ENCODE results near the gene CDK4.

CDK4 gene

DNA sequence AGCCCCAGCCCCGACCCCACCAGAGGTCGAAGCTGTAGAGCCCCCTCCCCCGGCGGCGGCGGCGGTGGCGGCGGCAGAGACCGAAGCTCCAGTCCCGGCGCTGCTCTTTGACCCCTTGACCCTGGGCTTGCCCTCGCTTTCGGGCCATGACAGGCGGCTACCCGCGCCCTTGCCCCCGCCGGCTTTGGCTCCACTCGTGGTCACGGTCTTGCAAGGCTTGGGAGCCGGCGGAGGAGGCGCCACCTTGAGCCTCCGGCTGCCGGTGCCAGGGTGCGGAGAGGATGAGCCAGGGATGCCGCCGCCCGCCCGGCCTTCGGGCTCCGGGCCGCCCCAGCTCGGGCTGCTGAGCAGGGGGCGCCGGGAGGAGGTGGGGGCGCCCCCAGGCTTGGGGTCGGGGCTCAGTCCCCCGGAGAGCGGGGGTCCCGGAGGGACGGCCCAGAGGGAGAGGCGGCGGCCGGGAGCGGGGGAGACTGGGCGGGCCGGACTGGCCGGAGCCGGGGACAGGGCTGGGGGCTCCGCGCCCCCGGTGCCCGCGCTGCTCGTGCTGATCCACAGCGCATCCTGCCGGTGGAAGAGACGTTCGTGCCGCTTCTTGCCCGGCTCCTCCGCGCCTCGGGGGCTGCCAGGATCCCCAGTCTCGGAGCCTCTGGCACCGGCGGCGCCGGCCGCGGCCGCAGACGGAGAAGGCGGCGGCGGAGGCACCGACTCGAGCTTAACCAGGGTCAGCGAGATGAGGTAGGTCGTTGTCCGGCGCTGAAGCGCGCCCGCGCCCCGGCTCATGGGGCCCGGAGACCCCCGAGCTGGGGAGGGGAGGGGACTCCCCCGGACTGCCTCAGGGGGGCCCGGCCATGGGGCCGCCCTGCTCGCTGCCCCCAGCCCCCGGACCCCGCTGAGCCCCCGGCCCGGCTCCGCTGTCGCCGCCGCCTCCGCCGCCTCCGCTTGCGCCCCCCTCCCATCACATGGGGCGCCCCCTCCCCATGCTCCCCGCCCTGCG is 14.3 kb downstream of the CDK4 start:
- no peak for DNase-seq (ENCODE audit: low read depth)

DNA sequence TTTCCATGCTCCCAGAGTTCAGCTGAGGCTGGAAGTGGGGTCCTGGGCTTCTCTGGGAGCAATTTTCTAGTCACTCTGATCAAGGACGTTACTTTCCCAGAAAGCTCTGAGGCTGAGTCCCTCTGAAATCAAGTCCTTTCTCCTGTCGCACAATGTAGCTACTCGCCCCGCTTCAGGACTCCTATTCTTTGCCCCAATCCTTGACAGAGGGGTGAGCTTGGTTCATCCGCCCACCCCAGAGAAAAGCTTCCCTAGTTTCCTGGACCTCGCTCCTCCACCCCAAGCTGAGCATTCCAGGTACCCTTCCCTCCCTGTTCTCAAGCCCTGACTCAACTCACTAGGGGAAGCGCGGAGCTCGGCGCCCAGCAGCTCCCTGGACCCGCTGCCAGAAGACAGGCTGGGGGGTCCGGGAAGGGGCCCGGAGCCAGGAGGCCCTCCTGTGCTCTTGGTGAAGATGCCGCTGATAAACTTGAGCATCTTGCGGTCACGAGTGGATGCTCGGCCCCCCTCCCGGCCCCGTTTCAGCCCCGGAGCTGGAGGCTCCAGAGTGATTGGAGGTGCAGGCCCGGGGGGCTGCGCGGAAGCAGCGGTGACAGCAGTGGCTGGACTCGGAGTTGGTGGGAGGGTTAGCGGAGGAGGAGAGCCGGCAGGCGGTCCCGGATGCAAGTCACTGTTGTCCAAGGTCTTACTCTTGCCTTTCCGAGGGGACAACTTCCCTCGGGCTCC is 15.2 kb downstream of the CDK4 start:
- DNase-seq (ENCODE audit: low read depth), result no peak

DNA sequence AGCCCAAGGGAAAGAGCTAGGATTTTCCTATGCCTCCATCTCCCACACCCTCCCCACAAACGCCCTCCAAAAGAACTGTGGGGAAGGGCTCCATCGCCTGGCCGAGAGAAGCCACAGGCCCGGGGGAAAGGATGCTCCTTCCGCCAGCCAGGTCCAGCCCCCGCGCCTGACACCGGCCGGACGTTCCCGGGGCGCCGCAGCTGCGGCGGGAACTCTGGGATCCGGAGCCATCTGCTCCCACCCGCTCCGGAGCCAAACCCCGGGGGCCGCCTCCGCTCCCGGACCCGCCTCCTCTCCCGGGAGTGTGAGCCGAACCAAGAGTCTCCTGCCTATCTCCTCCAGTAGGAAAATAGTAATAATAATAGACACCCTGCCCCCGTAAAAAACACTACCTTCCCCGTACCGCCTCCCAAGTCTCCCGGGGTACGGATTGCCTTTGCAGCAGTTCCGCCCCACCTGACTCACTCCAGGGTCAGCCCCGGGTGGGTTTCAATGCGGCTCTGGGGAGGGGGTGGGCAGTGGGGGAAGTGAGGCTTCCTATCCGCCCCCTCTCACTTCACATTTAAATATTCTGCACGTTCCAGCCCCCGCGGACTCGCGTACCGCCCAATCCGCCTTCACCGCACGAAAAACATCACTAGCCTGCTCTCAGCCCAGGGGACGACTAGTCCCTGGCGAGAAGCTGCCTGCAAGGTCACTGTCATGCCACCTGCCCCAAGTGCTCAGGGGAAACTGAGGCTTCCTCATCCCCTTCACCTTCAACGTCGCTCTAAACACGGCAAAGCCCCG is 16.0 kb downstream of the CDK4 start:
- DNase-seq (ENCODE audit: low read depth), result no peak

DNA sequence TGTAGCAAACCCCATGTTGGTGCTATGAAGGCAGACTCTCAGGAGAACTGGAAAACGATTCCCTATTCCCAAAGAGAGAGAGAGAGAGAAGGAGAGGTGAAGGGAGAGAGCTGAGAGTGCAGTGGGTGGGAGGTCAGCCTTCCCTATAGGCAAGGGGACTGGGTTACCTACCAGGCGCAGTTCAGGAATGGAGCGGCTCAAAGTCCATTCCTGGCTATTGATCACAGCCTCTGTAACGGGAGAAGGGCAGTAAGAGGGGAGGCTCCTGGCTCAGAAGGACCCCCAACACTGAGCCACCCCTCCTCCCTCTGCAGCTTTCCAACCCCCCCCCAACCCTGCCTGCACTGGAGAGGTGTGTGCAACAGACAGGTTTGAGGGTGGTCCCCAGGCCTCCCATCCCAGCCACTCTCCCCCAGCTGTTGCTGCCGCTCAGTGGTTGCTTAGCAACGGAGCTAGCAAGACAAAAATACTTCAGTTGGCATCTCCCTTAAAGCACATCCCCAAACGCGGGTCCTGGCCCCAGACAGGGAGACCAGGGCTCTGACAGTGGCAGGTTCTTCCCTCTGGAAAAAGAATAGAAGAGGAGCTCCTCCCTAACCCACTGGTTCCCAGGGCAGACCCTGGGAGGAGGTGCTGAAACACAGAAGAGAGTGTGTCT is 16.8 kb downstream of the CDK4 start:
- DNase-seq (ENCODE audit: low read depth), result no peak

- no peak for DNase-seq (ENCODE audit: low read depth)
Observed at GRCh38 chr12:57734591-57734990, 17.5 kb downstream of the CDK4 start.

GRCh38 chr12:57733928-57734327 is 18.2 kb downstream of the CDK4 start:
- DNase-seq (ENCODE audit: low read depth), result no peak

DNA sequence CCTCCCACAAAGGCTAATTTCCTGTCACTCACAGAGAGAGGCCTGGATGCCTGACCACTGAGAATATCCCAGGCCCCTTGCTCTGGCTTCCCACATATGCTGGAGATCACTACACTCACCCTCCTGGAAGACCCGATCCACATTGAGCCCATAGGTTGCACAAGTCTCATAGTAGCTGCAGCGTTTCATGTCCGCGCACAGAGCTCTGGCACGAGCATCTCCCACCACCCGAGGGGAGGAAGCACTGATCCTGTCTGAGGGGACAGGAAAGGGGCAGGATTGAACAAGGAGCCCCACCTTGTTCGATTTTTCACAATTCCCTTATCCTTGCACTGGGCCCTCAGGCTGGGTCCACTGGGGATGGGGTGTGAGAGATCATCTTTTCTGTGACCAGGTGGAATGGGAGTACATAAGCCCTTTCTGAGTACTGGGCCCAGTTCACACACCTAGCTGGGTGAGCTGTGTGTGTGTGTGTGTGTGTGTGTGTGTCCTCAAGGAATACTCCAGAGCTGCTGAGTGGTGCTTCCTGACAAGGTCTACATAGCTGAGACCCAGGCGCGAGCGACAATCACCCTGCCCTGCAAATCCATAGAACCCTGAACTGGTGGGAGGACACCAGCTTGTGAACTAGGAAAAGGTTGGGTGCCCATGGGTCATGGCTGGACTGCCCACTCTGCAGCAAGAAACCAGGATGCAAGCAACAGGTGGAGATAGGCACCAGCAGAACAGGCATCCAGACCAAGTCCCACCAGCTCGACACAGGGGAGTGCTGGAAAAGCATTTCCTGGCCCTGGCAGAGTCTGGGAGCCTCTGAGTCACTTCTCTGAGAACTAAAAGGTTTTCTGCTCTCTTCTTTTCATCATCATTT is 19.1 kb downstream of the CDK4 start:
- DNase-seq (ENCODE audit: low read depth), result no peak

GRCh38 chr12:57732270-57732669 is 19.8 kb downstream of the CDK4 start:
- no peak for DNase-seq (ENCODE audit: low read depth)

- DNase-seq (ENCODE audit: low read depth), result no peak
Observed at GRCh38 chr12:57731411-57732080, 20.6 kb downstream of the CDK4 start.

- no peak for DNase-seq (ENCODE audit: low read depth)
Observed at GRCh38 chr12:57730336-57731067, 21.6 kb downstream of the CDK4 start.

DNA sequence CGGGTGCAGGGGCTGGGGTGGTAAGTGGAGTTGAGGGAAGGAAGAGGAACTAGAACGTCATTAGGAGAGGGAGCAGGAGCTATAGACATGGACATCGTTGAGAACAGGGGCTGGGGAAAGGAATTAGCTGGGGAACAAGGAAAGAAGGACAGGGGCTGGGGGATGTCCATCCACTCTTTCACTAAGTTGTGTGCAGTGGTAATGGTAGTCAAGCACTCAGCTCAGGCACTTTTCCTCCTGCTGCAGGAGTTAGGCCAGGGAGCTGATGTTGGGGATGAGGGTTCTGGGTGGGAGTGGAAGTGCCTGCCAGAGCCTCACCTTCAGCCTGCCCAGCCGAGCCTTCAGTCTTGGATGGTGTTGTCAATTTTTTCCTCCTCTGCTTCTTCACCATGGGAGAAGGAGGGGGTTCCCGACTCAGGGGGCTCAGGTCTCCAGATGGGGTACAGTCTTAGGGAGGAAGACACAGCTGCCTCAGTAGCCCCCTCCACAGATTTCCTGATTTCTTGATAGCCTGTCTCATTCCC is 22.7 kb downstream of the CDK4 start:
- no peak for DNase-seq (ENCODE audit: low read depth)

DNA sequence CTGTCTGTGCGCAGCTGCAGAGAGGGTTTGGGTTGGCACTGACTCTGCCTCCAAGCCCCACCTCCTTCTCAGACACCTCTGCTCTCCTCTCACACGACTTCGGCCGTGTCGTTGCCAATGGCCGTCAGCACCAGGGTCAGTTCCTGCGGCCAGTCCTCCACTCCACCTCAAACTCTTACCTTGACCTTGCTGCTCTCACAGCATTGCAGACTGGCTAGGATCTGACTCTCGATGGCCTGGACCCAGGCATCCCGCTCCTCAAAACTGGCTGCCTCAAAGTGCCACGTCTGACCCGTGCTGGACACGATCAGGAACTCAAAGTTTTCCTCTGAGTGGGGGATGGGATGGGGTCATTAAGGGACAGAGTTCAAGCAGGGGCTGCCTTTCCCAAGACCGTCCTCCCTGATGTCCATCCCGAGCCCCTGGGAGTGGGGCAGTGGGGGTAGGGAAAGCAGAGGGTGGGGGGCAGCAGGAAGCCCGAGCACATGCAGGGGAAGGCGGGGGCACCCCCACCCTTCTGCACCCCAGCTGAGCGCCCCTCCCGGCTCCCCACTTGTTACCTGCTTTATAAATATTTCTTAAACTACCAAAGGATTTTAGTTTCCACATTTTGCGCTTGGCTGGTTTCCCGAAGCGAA is 24.2 kb downstream of the CDK4 start:
- no peak for DNase-seq (ENCODE audit: low read depth)

DNA sequence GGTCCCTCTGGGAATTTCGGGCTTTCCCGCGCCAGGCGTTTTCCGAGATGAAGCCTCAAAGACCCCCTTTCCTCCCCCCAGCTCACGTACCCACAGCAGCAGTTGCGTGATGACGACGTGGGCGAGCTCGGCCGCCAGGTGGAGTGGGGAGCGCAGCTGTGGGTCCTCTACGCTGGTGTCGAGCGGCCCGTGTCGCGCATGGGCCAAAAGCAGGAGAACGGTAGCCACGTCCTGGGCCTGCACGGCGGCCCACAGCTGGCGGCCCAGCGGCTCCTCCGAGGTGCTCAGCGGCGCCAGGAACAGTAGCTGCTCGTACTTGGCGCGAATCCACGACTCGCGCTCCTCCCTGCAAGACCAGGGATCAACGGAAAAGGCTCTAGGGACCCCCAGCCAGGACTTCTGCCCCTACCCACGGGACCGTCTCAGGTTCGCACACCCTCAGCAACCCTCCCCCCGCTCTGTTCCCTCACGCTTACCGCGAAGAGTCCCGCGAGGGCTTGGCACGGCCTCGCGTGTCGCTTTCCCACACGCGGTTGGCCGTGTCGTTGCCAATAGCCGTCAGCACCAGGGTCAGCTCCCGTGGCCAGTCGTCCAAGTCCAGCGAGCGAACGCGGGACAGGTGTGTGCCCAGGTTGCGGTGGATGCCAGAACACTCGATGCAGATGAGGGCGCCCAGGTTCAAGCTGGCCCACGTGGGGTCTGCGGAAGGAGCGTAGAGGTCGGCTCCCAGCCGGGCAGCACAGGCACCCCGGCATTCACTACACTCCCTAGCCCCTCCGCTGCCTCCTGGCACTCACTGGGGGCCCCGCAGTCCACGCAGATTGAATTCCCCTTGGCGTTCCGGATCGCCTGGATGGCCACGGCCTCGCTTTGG is 25.0 kb downstream of the CDK4 start:
- DNase-seq (ENCODE audit: low read depth), result no peak

- DNase-seq (ENCODE audit: low read depth), result no peak
Observed at GRCh38 chr12:57726151-57726883, 25.8 kb downstream of the CDK4 start.

GRCh38 chr12:57725851-57726150 is 26.3 kb downstream of the CDK4 start:
- no peak for DNase-seq (ENCODE audit: low read depth)

GRCh38 chr12:57724936-57725740 is 27.0 kb downstream of the CDK4 start:
- DNase-seq (ENCODE audit: low read depth), result no peak
